Activated CD4-positive, alpha-beta T cell treated with anti-CD3 and anti-CD28 coated beads, Interleukin-2, amount 50 U/mL, for 24 hours (primary cell): ENCODE data around the gene TAC3.
"Not testable (repeated sequence)": the region's sequence is repeated elsewhere in the genome, so short reads cannot be mapped to it uniquely, and the experiment has no call there.

Source experiments
- DNase-seq, 2 donors: peaks; one replicate each; pipeline ENCODE4 v3.0.0-alpha.2; 2020; ENCODE audit warnings: low read depth in 1 of 2, low spot score in 1 of 2

The TAC3 gene

DNA sequence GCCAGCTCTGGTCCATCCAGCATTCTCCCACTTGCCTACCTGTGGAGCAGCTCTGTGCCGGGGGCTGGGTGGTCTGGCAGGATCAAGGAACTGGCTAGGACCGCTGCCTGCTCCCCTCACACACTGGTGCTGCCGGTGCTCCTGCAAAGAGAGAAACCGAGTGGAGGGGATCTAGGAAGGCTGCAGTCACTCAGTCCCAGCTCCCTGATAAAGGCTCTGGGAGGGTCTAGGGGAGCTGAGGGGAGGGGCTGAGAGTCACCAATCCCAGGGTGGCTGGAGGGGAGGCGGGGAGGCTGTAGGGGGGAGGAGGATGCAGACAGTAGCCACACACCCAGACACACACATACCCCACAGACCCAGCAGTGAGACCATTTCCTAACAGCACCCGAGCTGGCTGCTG, at the start of gene TAC3:
TSS of gene TAC3 (minus strand) at position 182 of the 400 bp plus-strand sequence. CDS start 732 bp downstream, outside the sequence.
- DNase-seq: no peak

DNA sequence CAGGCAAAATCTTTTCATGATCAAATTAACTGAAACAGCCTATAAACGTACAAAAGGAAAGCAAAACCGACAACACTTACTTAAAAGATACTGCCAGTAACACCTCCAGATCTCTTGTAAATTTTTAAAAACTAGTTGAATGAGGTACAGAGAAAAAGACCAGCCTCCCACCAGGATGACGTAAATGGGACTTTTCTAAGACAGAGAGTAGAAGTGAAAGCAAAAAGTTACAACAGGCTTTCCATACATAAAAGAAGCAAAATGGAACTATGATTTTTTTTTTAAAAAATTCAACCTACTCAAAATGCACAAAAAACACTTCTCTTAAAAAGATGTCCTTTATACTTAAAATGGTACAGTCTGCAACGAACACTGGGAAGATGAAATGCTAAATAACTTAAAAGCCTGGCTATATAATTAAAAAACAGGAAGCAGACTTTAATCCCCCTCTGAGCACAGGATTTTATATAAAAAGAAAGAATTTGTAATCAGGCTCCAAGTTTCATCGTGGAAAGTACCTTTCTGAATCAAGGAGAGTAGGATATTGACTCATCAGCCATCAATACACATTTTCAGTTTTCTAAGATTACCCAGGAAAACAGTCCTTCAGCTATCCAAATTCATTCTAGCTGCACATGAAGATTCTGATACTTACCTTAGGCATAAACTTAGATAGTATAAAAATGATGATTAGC, 47.8 kb upstream of the TAC3 start:
- DNase-seq: peak in 1 of 2 donors; percentile 67

GRCh38 chr12:57058454-57058853, 42.1 kb upstream of the TAC3 start:
- no peak for DNase-seq

GRCh38 chr12:57057067-57057751, 40.9 kb upstream of the TAC3 start:
- no peak for DNase-seq

- no peak for DNase-seq
Measured at GRCh38 chr12:57055824-57056223, 39.5 kb upstream of the TAC3 start.

DNA sequence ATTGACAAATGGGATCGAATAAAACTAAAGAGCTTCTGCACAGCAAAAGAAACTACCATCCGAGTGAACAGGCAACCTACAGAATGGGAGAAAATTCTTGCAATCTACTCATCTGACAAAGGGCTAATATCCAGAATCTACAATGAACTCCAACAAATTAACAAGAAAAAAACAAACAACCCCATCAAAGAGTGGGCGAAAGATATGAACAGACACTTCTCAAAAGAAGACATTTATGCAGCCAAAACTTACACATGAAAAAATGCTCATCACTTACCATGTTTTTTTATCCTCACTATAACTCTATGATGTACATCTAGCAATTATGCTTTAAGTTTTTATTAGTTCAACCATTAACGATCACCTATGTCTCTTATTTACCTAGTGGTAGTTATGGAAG, 37.6 kb upstream of the TAC3 start:
- not testable (repeated sequence) for DNase-seq

DNA sequence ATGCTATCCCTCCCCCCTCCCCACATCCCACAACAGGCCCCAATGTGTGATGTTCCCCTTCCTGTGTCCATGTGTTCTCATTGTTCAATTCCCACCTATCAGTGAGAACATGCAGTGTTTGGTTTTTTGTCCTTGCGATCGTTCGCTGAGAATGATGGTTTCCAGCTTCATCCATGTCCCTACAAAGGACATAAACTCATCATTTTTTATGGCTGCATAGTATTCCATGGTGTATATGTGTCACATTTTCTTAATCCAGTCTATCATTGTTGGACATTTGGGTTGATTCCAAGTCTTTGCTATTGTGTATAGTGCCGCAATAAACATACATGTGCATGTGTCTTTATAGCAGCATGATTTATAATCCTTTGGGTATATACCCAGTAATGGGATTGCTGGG, 36.8 kb upstream of the TAC3 start:
- not testable (repeated sequence) for DNase-seq

- no peak for DNase-seq
Measured at GRCh38 chr12:57051011-57051410, 34.7 kb upstream of the TAC3 start.

DNA sequence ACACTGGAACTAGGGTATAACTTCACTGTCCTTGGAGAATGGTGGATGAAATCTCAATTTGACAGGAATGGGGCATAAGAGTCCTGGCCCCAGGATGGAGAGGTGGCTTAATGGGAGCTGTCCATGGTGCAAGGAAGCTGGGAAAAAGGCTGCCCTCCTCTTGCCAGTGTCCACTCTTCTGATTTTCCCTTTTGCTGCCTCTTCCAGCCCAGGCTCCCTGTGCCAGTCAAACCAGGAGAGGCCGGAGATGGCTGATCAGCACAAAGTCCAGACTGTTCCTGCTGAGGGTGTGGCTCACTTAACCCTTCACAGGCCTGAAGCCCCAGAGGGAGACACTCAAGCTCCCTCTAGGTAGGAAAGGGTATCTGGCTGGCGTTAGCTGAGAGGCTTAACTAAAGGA, 33.6 kb upstream of the TAC3 start, which contains the start of gene MYO1A:
TSS of gene MYO1A (minus strand) at position 240 of the 400 bp plus-strand sequence. CDS start 1,806 bp downstream, outside the sequence.
- no peak for DNase-seq

GRCh38 chr12:57049119-57049446, 32.8 kb upstream of the TAC3 start:
- DNase-seq: no peak

GRCh38 chr12:57048423-57049118, 32.2 kb upstream of the TAC3 start:
- DNase-seq: no peak

DNA sequence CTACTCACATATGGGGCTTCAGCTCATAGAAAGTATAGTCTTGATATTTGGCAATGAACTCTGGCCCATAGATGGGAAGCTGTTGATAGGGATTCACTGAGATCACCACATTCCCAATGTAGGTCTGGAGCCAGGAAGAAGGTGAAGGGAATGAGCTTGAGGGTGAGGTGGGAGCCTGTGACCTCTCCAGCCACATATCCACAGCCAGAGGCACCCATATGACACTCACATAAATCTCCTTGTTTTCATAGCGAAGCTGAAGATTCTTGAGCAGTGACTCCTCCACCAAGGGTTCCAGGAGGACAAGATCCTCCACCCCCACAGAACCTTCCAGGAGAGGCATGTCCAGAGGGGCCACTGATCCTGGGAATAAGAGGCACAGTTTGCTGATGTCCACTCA, 31.7 kb upstream of the TAC3 start:
- no peak for DNase-seq

GRCh38 chr12:57046947-57047890, 30.9 kb upstream of the TAC3 start:
- DNase-seq: no peak

GRCh38 chr12:57046086-57046791, 29.9 kb upstream of the TAC3 start:
- no peak for DNase-seq

- no peak for DNase-seq
Measured at GRCh38 chr12:57044889-57045288, 28.6 kb upstream of the TAC3 start.

DNA sequence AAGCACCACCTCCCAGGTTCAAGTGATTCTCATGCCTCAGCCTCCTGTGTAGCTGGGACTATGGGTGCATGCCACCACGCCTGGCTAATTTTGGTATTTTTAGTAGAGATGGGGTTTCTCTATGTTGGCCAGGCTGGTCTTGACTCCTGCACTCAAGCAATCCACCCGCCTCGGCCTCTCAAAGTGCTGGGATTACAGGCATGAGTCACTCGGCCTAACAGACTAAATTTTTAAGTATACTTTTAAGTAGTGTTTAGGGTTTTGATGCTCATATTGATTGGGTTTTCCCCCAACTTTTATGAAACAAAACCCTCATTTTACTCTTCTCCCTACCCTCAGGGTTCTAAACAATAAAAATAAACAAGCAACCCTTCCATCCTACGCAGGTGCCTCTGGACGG, 28.1 kb upstream of the TAC3 start:
- no peak for DNase-seq

- no peak for DNase-seq
Measured at GRCh38 chr12:57042695-57043094, 26.4 kb upstream of the TAC3 start.

DNA sequence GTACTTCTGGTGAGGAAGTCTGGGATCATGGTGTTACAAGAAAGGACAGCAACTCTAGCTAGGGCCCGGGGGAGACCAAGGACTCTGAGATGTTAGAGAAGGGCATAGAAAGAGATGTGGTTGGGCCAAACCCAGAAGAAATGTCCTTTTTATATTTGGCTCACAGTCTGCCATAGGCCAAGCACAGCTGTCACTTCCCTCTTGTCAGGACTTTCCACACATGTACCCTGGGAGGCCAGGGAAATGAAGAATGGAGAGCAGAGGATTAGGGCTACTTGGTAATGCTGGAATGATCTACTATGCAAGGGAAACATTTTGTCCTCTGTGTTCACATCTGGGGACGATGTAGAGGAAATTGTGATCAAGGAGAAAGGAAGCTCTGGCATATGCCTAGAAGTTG, 24.4 kb upstream of the TAC3 start:
- DNase-seq: no peak

DNA sequence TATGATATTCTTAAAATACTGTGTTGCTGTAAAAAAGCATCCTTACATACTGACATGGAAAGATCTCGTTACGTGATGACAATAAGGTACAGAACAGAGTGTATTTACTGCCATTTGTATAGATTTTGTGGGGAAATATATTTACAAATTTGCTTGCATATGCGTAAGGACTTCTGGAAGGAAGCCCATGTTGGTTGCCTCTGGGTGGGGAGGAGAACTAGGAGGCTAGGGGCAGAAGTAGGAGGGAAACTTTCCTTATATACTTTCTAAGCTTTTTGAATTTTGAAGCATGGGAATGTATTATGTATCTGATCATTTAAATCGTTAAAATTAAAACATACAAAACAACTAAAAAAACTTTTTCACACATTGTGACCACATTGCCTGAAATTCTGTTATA, 23.9 kb upstream of the TAC3 start:
- DNase-seq: no peak

- DNase-seq: no peak
Measured at GRCh38 chr12:57039016-57039798, 22.9 kb upstream of the TAC3 start.
